Natural killer cell (primary cell): Measurements from ENCODE around the gene ARHGAP42. TPM values are rescaled to one million over a fixed set of nuclear protein-coding genes. Genes with fewer than 3 reads are reported as not detected.
A peak's percentile ranks its signal among the peaks of the same experiment; 100 is the strongest.

Experiments
- ATAC-seq, 3 donors: fragments of 150-1000 bp in 2 of 3; fragments of 200-7000 bp in 1 of 3; cut with Tn5 transposase; 1 replicate in 1 of 3; 2 replicates in 2 of 3; pipeline ENCODE4 v1.10.0; 2021; ENCODE audit warnings: mild to moderate bottlenecking in 2 of 3, moderate library complexity in 2 of 3
- DNase-seq, 2 donors: peaks; one replicate each; pipeline versions ENCODE4 v3.0.0 to v3.0.0-alpha.2; 2013 to 2021; ENCODE audit warnings: mixed read lengths in 1 of 2
- H3K27ac ChIP-seq: one replicate; pipeline ENCODE4 v1.5.1; 2013; ENCODE audit warnings: mild to moderate bottlenecking, low read length
- H3K27me3 ChIP-seq: one replicate; pipeline ENCODE4 v1.6.1; 2013; ENCODE audit warnings: low read length; ENCODE audit not compliant: control insufficient read depth, insufficient read depth
- H3K36me3 ChIP-seq: one replicate; pipeline ENCODE4 v1.6.1; 2013; ENCODE audit warnings: low read length; ENCODE audit not compliant: control insufficient read depth, insufficient read depth
- H3K4me1 ChIP-seq: one replicate; pipeline ENCODE4 v1.6.1; 2013; ENCODE audit warnings: low read length; ENCODE audit not compliant: control insufficient read depth, insufficient read depth
- H3K4me3 ChIP-seq: one replicate; pipeline ENCODE4 v1.5.1; 2013; ENCODE audit warnings: low read length
- H3K9me3 ChIP-seq: one replicate; pipeline ENCODE4 v1.6.1; 2013; ENCODE audit warnings: low read length; ENCODE audit not compliant: control insufficient read depth, insufficient read depth
- H3K27ac Mint-ChIP-seq, 2 donors: one replicate each; pipeline ENCODE4 v1.8.0; 2022; ENCODE audit warnings: mild to moderate bottlenecking in 2 of 2, mixed read lengths in 2 of 2, moderate library complexity in 1 of 2
- H3K27me3 Mint-ChIP-seq, 2 donors: one replicate each; pipeline ENCODE4 v1.8.0; 2022; ENCODE audit warnings: low read depth in 2 of 2, mixed read lengths in 2 of 2
- H3K36me3 Mint-ChIP-seq: one replicate; pipeline ENCODE4 v1.8.0; 2022; ENCODE audit warnings: mixed read lengths
- H3K4me1 Mint-ChIP-seq, 2 donors: one replicate each; pipeline ENCODE4 v1.8.0; 2022; ENCODE audit warnings: mixed read lengths in 2 of 2
- H3K4me3 Mint-ChIP-seq: one replicate; pipeline ENCODE4 v1.8.0; 2022; ENCODE audit warnings: mild to moderate bottlenecking, moderate library complexity, mixed read lengths
- H3K9me3 Mint-ChIP-seq, 2 donors: one replicate each; pipeline ENCODE4 v1.8.0; 2022; ENCODE audit warnings: mixed read lengths in 2 of 2
- CTCF ChIP-seq: fragments of 200-600 bp; IDR thresholded peaks from one replicate; pipeline ENCODE4 v1.8.0; 2022; ENCODE audit warnings: antibody characterized with exemption
- WGBS: methylation state at CpG from one replicate; pipeline ENCODE4 v1.1.7; 2013; ENCODE audit warnings: missing lambda C conversion rate; ENCODE audit not compliant: insufficient coverage; 5-methylcytosine and 5-hydroxymethylcytosine counted together
- intact Hi-C: fragments of 100-400 bp; cut with micrococcal nuclease; formaldehyde crosslinking; loops from one replicate; pipeline ENCODE4 v1.14.2; 2022
- total RNA-seq, 4 donors: library from RNA; stranded (reverse); fragments of 120-200 nt in 1 of 4; gene quantifications; one replicate each; pipeline versions ENCODE4 v1.2.3 to v1.2.4, GENCODE V29; 2013 to 2022

The ARHGAP42 gene
- total RNA-seq, 3 donors from 2014 or later (not counting 1 experiment from before 2014, with no cell fraction given): 6.0 to 7.6 (median 6.4) TPM

- Mint-ChIP-seq H3K4me3 (no peak overlapping the region), H3K4me1 (peaks cover 19 to 39% of the 10 kb centered on the region in 2 donors), H3K27ac (no peak overlapping the region), H3K9me3 (no peaks in the 10 kb centered on the region), H3K27me3 (no peaks in the 10 kb centered on the region), H3K36me3 (no peaks in the 10 kb centered on the region)
- intact Hi-C loops: no loop called here
- DNase-seq (no peak), ATAC-seq (no peak)
- Histone ChIP-seq H3K27ac (no peak overlapping the region), H3K9me3 (no peaks in the 10 kb centered on the region), H3K4me3 (no peak overlapping the region), H3K27me3 (no peaks in the 10 kb centered on the region), H3K36me3 (no peaks in the 10 kb centered on the region), H3K4me1 (peaks cover 3% of the 10 kb centered on the region)
- no peak for TF ChIP-seq CTCF
- WGBS: 62% methylated on average over 2 of the region's 2 CpGs
Measured at GRCh38 chr11:100738701-100739270, 51.7 kb downstream of the ARHGAP42 start.

GRCh38 chr11:100739666-100740065, 52.6 kb downstream of the ARHGAP42 start:
- Mint-ChIP-seq H3K36me3 (no peaks in the 10 kb centered on the region), H3K4me1 (peaks cover 19 to 38% of the 10 kb centered on the region in 2 donors), H3K9me3 (no peaks in the 10 kb centered on the region), H3K4me3 (no peak overlapping the region), H3K27me3 (no peaks in the 10 kb centered on the region), H3K27ac (no peak overlapping the region)
- Histone ChIP-seq H3K27ac (no peak overlapping the region), H3K36me3 (no peaks in the 10 kb centered on the region), H3K27me3 (no peaks in the 10 kb centered on the region), H3K9me3 (no peaks in the 10 kb centered on the region), H3K4me1 (peaks cover 3% of the 10 kb centered on the region), H3K4me3 (no peak overlapping the region)
- 94% methylated on average over 3 of the region's 3 CpGs for WGBS
- DNase-seq (no peak), ATAC-seq (no peak)
- intact Hi-C loops: no loop called here
- TF ChIP-seq CTCF: no peak

- Histone ChIP-seq H3K27me3 (no peaks in the 10 kb centered on the region), H3K36me3 (no peaks in the 10 kb centered on the region), H3K4me3 (no peak overlapping the region), H3K27ac (no peak overlapping the region), H3K9me3 (no peaks in the 10 kb centered on the region), H3K4me1 (peaks cover 3% of the 10 kb centered on the region)
- Mint-ChIP-seq H3K27me3 (no peaks in the 10 kb centered on the region), H3K4me1 (peaks cover 14 to 32% of the 10 kb centered on the region in 2 donors), H3K9me3 (no peaks in the 10 kb centered on the region), H3K36me3 (no peaks in the 10 kb centered on the region), H3K27ac (peak overlapping the region in 1 of 2 donors; percentile 5), H3K4me3 (no peak overlapping the region)
- intact Hi-C loops: no loop called here
- 93% methylated on average over 2 of the region's 2 CpGs for WGBS
- TF ChIP-seq CTCF: no peak
- DNase-seq: no peak
- ATAC-seq: no peak
Measured at GRCh38 chr11:100740440-100740839, 53.4 kb downstream of the ARHGAP42 start.
